Measurements from ENCODE around the gene OR52E6. TPM values are rescaled to one million over a fixed set of nuclear protein-coding genes. Genes with fewer than 3 reads are reported as not detected.

The OR52E6 gene
- total and polyA plus RNA-seq, 2 of the 8 experiments (the other 6 are each of a cell fraction or from before 2014, with no cell fraction given): 0.14 TPM; not detected in 1

DNA sequence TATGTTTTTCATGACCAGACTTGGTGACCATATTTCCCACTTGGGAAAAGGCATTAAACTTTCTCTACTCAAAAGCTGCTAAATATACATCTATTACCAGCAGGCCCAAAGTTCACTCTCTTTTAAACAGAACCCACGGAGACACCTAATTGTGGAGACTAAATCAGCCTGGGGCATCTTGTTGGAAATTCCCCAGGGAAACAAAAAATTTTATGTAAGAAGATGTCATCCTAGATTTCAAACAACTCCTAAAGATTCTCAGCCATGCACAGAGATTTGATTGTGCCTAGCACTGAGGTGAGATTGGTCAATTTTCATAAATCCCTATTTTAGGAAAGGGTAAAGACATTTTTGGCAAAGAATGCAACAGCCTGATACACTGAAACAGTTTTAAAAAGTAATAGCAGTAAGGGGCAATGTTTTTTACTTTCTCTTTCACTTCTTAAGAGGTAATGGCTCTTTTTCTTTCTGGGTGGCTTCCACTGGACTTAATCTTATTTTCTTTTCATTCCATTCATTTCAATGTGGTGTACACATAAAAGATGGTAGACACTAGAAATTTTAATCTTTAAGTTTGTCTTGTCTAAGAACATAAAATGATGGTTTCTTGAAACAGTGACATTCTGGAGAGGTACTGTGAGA is 23.3 kb downstream of the OR52E6 start:
- FAIRE-seq: no peak
- no peak overlapping the region for H2BK15ac ChIP-seq (ENCODE audit: low read length)
- no peak overlapping the region; the same call in 1 of the 2 replicates for H2AFZ ChIP-seq (ENCODE audit: low read length)
- H3K14ac ChIP-seq (ENCODE audit: insufficient read length): no peak overlapping the region
- ChIA-PET POLR2A (ENCODE audit: partially characterized antibody) (no interaction called here), CTCF (ENCODE audit: partially characterized antibody) (no interaction called here)
- no peak overlapping the region for H2BK5ac ChIP-seq (ENCODE audit: low read depth, low read length)
- no peak overlapping the region for H4K5ac ChIP-seq (ENCODE audit: insufficient read length, low read depth, low read length)
- H3K9me3 ChIP-seq (ENCODE audit: insufficient read depth in 2 of 2, low read depth in 1 of 2, low read length in 1 of 2): no peaks in the 10 kb centered on the region
- no peak overlapping the region for H2BK12ac ChIP-seq (ENCODE audit: low read depth, low read length)
- H4K91ac ChIP-seq (replicated peaks; ENCODE audit: insufficient read length, low read length): no peak overlapping the region
- no peak overlapping the region for H3K18ac ChIP-seq (ENCODE audit: extremely low read depth, low read length)
- no peaks in the 10 kb centered on the region for H3K4me1 ChIP-seq (replicated peaks in 1 of 4; ENCODE audit: control insufficient read depth in 3 of 4, insufficient read depth in 4 of 4, low read length in 3 of 4)
- no peak overlapping the region for H3K27ac ChIP-seq (ENCODE audit: low read depth, low read length)
- WGBS, 2 experiments (ENCODE audit: extremely low coverage in 1 of 2, insufficient coverage in 1 of 2, insufficient read length in 1 of 2, insufficient replicate concordance in 2 of 2, low coverage in 1 of 2, low lambda C conversion rate in 2 of 2, missing lambda C conversion rate in 1 of 2): 85% methylated on average over 1 of the region's 1 CpG; no CpG with 5 or more reads in 1 of the 2 experiments
- no peak overlapping the region for H3K9ac ChIP-seq (replicated peaks in 1 of 4; ENCODE audit: extremely low read depth in 1 of 4, low read depth in 3 of 4, low read length in 3 of 4)
- H3K56ac ChIP-seq (replicated peaks; ENCODE audit: insufficient read length, low read depth, low read length): no peak overlapping the region
- H3K23ac ChIP-seq (ENCODE audit: insufficient read length): no peak overlapping the region
- no peaks in the 10 kb centered on the region; the same call in 1 of the 2 replicates for H3K23me2 ChIP-seq (ENCODE audit: low read depth, low read length)
- no peak overlapping the region for H2BK20ac ChIP-seq (ENCODE audit: low read length)
- no peak overlapping the region for H3K4ac ChIP-seq (replicated peaks; ENCODE audit: insufficient read length, low read depth, low read length)
- H3K79me2 ChIP-seq (ENCODE audit: control insufficient read depth in 1 of 2, insufficient read depth in 2 of 2, low read length in 2 of 2): no peaks in the 10 kb centered on the region
- no peak overlapping the region for H2BK120ac ChIP-seq (replicated peaks; ENCODE audit: low read depth, low read length)
- no peak overlapping the region for H3K4me3 ChIP-seq (ENCODE audit: extremely low read depth in 1 of 4, insufficient read depth in 2 of 4, low read depth in 3 of 4, low read length in 4 of 4)
- H4K20me1 ChIP-seq (replicated peaks in 1 of 2; ENCODE audit: control insufficient read depth in 1 of 2, insufficient read depth in 2 of 2, low read length in 2 of 2): no peaks in the 10 kb centered on the region
- no peaks in the 10 kb centered on the region for H3K79me1 ChIP-seq (ENCODE audit: low read depth, low read length)
- H3K4me2 ChIP-seq (ENCODE audit: insufficient read depth in 1 of 2, low read depth in 2 of 2, low read length in 2 of 2): no peak overlapping the region
- no peak overlapping the region for H4K8ac ChIP-seq (ENCODE audit: extremely low read depth, insufficient read depth, low read length)
- H3K36me3 ChIP-seq (ENCODE audit: control insufficient read depth in 2 of 4, insufficient read depth in 4 of 4, low read length in 3 of 4): no peaks in the 10 kb centered on the region; a peak in 1 of 8 replicates
- H2AK5ac ChIP-seq (ENCODE audit: low read depth, low read length): no peak overlapping the region
- H3K27me3 ChIP-seq (replicated peaks in 1 of 4; ENCODE audit: control insufficient read depth in 3 of 4, extremely low read depth in 1 of 4, insufficient read depth in 3 of 4, low read length in 3 of 4): no peaks in the 10 kb centered on the region
- no peak for DNase-seq (ENCODE audit: low read depth in 1 of 2, low spot score in 2 of 2)
- no peak for TF ChIP-seq CHD1 (IDR thresholded peaks at IDR 0.05; ENCODE audit: low read depth, low read length)
- TF ChIP-seq SAP30 (IDR thresholded peaks at IDR 0.05; ENCODE audit: insufficient read depth, insufficient replicate concordance, low read length): no peak
- no peak for TF ChIP-seq NRF1 (IDR thresholded peaks at IDR 0.05; ENCODE audit: low read depth, low read length)
- no peak for TF ChIP-seq POU5F1 (IDR thresholded peaks at IDR 0.05; ENCODE audit: low read depth, low read length)
- TF ChIP-seq KDM4A (IDR thresholded peaks at IDR 0.05; ENCODE audit: low read depth, low read length, severe bottlenecking): no peak
- no peak for TF ChIP-seq HDAC6 (IDR thresholded peaks at IDR 0.05; ENCODE audit: low read depth, low read length)
- no peak for TF ChIP-seq EGR1 (IDR thresholded peaks at IDR 0.05; ENCODE audit: borderline replicate concordance, low read depth, low read length)
- TF ChIP-seq RBBP5 (IDR thresholded peaks at IDR 0.05; ENCODE audit: borderline replicate concordance, low read depth, low read length): no peak
- TF ChIP-seq RFX5 (IDR thresholded peaks at IDR 0.05; ENCODE audit: borderline replicate concordance, low read depth, low read length): no peak
- TF ChIP-seq TAF1 (IDR thresholded peaks at IDR 0.05; ENCODE audit: low read depth, low read length): no peak
- TF ChIP-seq, protein P1, sequence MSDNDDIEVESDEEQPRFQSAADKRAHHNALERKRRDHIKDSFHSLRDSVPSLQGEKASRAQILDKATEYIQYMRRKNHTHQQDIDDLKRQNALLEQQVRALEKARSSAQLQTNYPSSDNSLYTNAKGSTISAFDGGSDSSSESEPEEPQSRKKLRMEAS (IDR thresholded peaks at IDR 0.05): no peak
- TF ChIP-seq EZH2 (IDR thresholded peaks at IDR 0.05; ENCODE audit: low read depth, low read length, severe bottlenecking): no peak
- no peak for TF ChIP-seq ZNF274 (IDR thresholded peaks at IDR 0.05; ENCODE audit: borderline replicate concordance, extremely low read depth, low read length)
- no peak for TF ChIP-seq POLR2A (IDR thresholded peaks at IDR 0.05; ENCODE audit: control extremely low read depth in 1 of 2, low read depth in 2 of 2, low read length in 2 of 2)
